Hematopoietic multipotent progenitor cell treated with erythropoietin and hydrocortisone succinate and interleukin-3 and kit ligand, for 15 days (in vitro differentiated cells): Measurements from ENCODE around the gene C22orf23.

ENCODE experiments used
- DNase-seq: peaks from one replicate; pipeline ENCODE4 v3.0.0-alpha.2; 2015; ENCODE audit warnings: low spot score

The C22orf23 gene

GRCh38 chr22:37897807-37898206, 55.6 kb downstream of the C22orf23 start:
- DNase-seq = no peak

GRCh38 chr22:37896939-37897338, 56.5 kb downstream of the C22orf23 start:
- no peak for DNase-seq

DNA sequence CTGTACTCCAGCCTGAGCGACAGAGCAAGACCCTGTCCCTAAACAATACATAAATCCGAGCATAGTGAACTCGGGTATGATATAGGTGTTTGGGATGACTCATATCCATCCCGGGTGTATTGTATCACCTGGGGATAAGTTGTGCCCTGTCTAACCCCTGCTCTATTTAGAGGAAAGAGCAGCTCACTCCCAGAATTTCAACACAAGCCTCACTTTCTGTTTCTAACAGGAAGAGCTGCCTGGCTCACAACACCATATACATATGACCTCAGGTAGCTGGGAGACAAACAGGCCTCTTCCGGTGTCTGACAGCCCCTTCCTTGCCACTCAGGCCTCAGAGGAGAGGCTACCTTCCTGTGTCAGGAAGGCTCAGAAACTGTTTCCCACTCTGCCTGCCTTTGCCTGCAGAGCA, 57.2 kb downstream of the C22orf23 start:
- DNase-seq = no peak

- no peak for DNase-seq
These were observed 58.3 kb downstream of the C22orf23 start for GRCh38 chr22:37894939-37895670.

- DNase-seq = no peak
These were observed 59.8 kb downstream of the C22orf23 start for GRCh38 chr22:37893583-37893983.
